PC-3 (cell line): ENCODE results near the gene NFIC. TPM values are rescaled to one million over a fixed set of nuclear protein-coding genes. Genes with fewer than 3 reads are reported as not detected.

Source experiments
- ATAC-seq: fragments of 200-7000 bp; cut with Tn5 transposase; 2 replicates; pipeline ENCODE4 v1.9.1; 2020; ENCODE audit warnings: mild to moderate bottlenecking, moderate library complexity
- BruUV-seq: library from RNA; stranded (reverse); fragments of 400-500 nt; replicated peaks from 2 replicates; lab custom pipeline; 2021; lab: Mats Ljungman, UMichigan
- CTCF ChIA-PET: fragments of 300-600 bp; sonication (Branson Sonifier 250); formaldehyde crosslinking; loops from one replicate; lab custom pipeline; 2022; ENCODE audit warnings: antibody characterized with exemption; lab: Charles Lee
- POLR2A ChIA-PET: fragments of 300-600 bp; sonication (Branson Sonifier 250); formaldehyde crosslinking; loops from one replicate; lab custom pipeline; 2022; ENCODE audit warnings: antibody characterized with exemption; ENCODE audit not compliant: unreplicated experiment; lab: Charles Lee
- DNase-seq: peaks from one replicate; pipeline ENCODE4 v3.0.0-alpha.2; 2015
- H2AFZ ChIP-seq: fragments of 300-600 bp; sonication (generic); 2 replicates; pipeline ENCODE4 v1.6.0; 2016; ENCODE audit warnings: antibody characterized with exemption, low read length
- H3F3A ChIP-seq: fragments of 300-600 bp; sonication (generic); one replicate; pipeline ENCODE4 v1.6.0; 2017; ENCODE audit warnings: antibody characterized with exemption, low read length, control low read depth, mild to moderate bottlenecking; ENCODE audit not compliant: unreplicated experiment
- H3K27ac ChIP-seq: fragments of 300-600 bp; sonication (generic); 2 replicates; pipeline ENCODE4 v1.5.1; 2016; ENCODE audit warnings: mild to moderate bottlenecking, low read length
- H3K27me3 ChIP-seq: fragments of 300-600 bp; sonication (generic); 2 replicates; pipeline ENCODE4 v1.6.1; 2016; ENCODE audit warnings: low read length, mixed read lengths
- H3K36me3 ChIP-seq: fragments of 300-600 bp; sonication (generic); 2 replicates; pipeline ENCODE4 v1.6.1; 2016; ENCODE audit warnings: low read depth, mixed run types, low read length, mixed read lengths
- H3K4me1 ChIP-seq: fragments of 300-600 bp; sonication (generic); 2 replicates; pipeline ENCODE4 v1.5.1; 2016; ENCODE audit warnings: low read length; ENCODE audit not compliant: insufficient read depth
- H3K4me2 ChIP-seq: fragments of 300-600 bp; sonication (generic); 2 replicates; pipeline ENCODE4 v1.6.0; 2016; ENCODE audit warnings: low read length
- H3K4me3 ChIP-seq: fragments of 300-600 bp; sonication (generic); 2 replicates; pipeline ENCODE4 v1.5.1; 2016; ENCODE audit warnings: mild to moderate bottlenecking, low read length, mixed read lengths
- H3K79me2 ChIP-seq: fragments of 300-600 bp; sonication (generic); 2 replicates; pipeline ENCODE4 v1.6.1; 2017; ENCODE audit warnings: low read length, mixed read lengths
- H3K9ac ChIP-seq: fragments of 300-600 bp; sonication (generic); 2 replicates; pipeline ENCODE4 v1.6.0; 2016; ENCODE audit warnings: mild to moderate bottlenecking, low read length
- H3K9me2 ChIP-seq: fragments of 300-600 bp; sonication (generic); replicated peaks from 2 replicates; pipeline ENCODE4 v1.6.1; 2016; ENCODE audit warnings: mixed run types, low read length, mixed read lengths
- H3K9me3 ChIP-seq: fragments of 300-600 bp; sonication (generic); 2 replicates; pipeline ENCODE4 v1.6.1; 2016; ENCODE audit warnings: low read length, mixed read lengths
- H4K20me1 ChIP-seq: fragments of 300-600 bp; sonication (generic); 2 replicates; pipeline ENCODE4 v1.6.1; 2016; ENCODE audit warnings: low read length, mixed read lengths
- EZH2 ChIP-seq: fragments of 300-600 bp; sonication (generic); IDR thresholded peaks from one replicate; pipeline ENCODE4 v1.6.1; 2017; ENCODE audit warnings: antibody characterized with exemption, mild to moderate bottlenecking, low read length; ENCODE audit not compliant: unreplicated experiment
- EZH2phosphoT487 ChIP-seq: fragments of 300-600 bp; sonication (generic); IDR thresholded peaks from 2 replicates; pipeline ENCODE4 v1.6.1; 2018; ENCODE audit warnings: mild to moderate bottlenecking, antibody characterized with exemption, low read length, borderline replicate concordance
- intact Hi-C: fragments of 100-400 bp; cut with micrococcal nuclease; formaldehyde crosslinking; loops from 2 replicates; pipeline ENCODE4 v1.9.0; 2023
- total RNA-seq: library from RNA; depleted of rRNA; stranded (reverse); fragments of >200 nt; gene quantifications from 2 replicates; pipeline ENCODE4 v1.2.3, GENCODE V29; 2014
- TF ChIP-seq, protein P1 (sequence below): fragments of 300-600 bp; sonication (generic); conservative IDR thresholded peaks from 2 replicates; pipeline ENCODE4 v1.5.1; 2017; ENCODE audit warnings: antibody characterized with exemption, low read depth, mild to moderate bottlenecking, low read length

NFIC gene
- total RNA-seq, 1 experiment from 2014 or later: 31.7 TPM

DNA sequence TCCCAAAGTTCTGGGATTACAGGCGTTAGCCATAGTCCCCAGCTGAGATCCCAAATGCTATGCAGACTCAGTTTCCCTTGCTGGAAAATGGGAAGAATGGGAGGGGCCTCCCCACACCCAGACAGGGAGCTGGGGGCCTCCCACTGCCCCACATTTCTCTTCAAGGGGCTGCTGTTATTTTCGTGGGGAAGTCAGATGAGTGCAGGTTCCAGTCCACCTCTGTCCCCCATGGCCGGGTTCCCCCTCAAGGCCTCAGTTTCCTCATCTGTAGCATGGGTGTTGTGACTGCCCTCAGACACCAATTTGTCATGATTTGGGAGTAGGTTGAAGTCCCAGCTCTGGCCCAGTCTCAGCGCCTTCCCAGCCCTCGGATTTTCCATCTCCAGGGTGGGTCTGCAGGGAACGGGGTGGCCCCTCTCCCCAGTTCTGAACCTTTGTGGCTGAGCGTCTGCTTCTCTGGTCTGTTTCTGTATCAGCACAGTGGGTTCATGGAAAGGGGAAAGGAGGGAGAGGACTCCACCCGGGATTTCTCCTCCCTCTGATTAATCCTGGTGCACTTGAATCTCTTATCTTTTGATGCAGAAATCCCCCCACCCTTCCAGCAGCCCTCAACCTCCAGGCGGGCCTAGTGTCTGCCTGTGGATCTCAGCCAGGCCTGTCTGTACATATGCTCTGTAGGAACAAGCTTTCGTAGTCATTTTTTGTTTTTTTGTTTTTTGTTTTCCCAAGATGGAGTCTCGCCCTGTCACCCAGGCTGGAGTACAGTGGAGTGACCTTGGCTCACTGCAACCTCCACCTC, 12.2 kb downstream of the NFIC start:
- Histone ChIP-seq H3K4me2 (no peak overlapping the region), H3K79me2 (peaks cover 80% of the 10 kb centered on the region), H3K36me3 (no peaks in the 10 kb centered on the region), H4K20me1 (peaks cover 20% of the 10 kb centered on the region), H3K4me3 (no peak overlapping the region), H2AFZ (no peak overlapping the region), H3K27me3 (no peaks in the 10 kb centered on the region), H3K4me1 (no peaks in the 10 kb centered on the region), H3K9ac (no peak overlapping the region), H3K27ac (no peak overlapping the region), H3K9me3 (no peaks in the 10 kb centered on the region), H3F3A (no peaks in the 10 kb centered on the region), H3K9me2 (no peaks in the 10 kb centered on the region)
- ATAC-seq (no peak), DNase-seq (no peak)
- TF ChIP-seq EZH2 (no peak), EZH2phosphoT487 (no peak)
- TF ChIP-seq, protein P1, sequence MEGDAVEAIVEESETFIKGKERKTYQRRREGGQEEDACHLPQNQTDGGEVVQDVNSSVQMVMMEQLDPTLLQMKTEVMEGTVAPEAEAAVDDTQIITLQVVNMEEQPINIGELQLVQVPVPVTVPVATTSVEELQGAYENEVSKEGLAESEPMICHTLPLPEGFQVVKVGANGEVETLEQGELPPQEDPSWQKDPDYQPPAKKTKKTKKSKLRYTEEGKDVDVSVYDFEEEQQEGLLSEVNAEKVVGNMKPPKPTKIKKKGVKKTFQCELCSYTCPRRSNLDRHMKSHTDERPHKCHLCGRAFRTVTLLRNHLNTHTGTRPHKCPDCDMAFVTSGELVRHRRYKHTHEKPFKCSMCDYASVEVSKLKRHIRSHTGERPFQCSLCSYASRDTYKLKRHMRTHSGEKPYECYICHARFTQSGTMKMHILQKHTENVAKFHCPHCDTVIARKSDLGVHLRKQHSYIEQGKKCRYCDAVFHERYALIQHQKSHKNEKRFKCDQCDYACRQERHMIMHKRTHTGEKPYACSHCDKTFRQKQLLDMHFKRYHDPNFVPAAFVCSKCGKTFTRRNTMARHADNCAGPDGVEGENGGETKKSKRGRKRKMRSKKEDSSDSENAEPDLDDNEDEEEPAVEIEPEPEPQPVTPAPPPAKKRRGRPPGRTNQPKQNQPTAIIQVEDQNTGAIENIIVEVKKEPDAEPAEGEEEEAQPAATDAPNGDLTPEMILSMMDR: no peak
- CTCF ChIA-PET: no interaction called here
- no TSS peak for BruUV-seq
- POLR2A ChIA-PET: no interaction called here
- intact Hi-C loops: no loop called here

DNA sequence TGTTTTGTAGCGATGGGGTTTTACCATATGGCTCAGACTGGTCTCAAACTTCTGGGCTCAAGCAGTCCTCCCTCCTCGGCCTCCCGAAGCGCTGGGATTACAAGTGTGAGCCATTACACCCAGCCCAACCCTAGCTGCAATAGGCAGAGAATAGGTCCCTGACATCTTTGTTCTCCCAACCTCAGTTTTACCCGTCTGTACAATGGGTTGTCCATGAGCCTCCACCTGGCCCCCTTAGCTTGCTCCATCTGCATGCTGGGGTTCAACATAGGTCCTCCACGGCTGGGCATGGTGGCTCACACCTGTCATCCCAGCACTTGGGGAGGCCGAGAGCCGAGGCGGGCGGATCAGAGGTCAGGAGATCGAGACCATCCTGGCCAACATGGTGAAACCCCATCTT, 14.4 kb downstream of the NFIC start:
- no TSS peak for BruUV-seq
- Histone ChIP-seq H3K9ac (no peak overlapping the region), H3K4me2 (no peak overlapping the region), H3K79me2 (peaks cover 76% of the 10 kb centered on the region), H2AFZ (no peak overlapping the region), H3K27me3 (no peaks in the 10 kb centered on the region), H3F3A (no peaks in the 10 kb centered on the region), H4K20me1 (peaks cover 6% of the 10 kb centered on the region; the same call in 1 of the 2 replicates), H3K27ac (no peak overlapping the region), H3K4me3 (no peak overlapping the region), H3K4me1 (no peaks in the 10 kb centered on the region), H3K9me2 (no peaks in the 10 kb centered on the region), H3K36me3 (no peaks in the 10 kb centered on the region), H3K9me3 (no peaks in the 10 kb centered on the region)
- DNase-seq: no peak
- POLR2A ChIA-PET: no interaction called here
- intact Hi-C loops: no loop called here
- CTCF ChIA-PET: no interaction called here
- no peak for ATAC-seq
- TF ChIP-seq EZH2 (no peak), EZH2phosphoT487 (no peak)
- TF ChIP-seq, protein P1: no peak

DNA sequence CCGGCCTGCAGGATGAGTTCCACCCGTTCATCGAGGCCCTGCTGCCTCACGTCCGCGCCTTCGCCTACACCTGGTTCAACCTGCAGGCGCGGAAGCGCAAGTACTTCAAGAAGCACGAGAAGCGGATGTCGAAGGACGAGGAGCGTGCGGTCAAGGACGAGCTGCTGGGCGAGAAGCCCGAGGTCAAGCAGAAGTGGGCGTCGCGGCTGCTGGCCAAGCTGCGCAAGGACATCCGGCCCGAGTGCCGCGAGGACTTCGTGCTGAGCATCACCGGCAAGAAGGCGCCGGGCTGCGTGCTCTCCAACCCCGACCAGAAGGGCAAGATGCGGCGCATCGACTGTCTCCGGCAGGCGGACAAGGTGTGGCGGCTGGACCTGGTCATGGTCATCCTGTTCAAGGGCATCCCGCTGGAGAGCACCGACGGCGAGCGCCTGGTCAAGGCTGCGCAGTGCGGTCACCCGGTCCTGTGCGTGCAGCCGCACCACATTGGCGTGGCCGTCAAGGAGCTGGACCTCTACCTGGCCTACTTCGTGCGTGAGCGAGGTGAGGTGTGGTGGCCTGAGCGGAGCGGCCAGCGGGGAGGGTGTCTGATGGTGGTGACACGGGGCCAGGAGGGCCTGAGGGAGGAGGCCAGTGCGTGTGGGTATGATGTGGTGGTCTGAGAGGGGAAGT, 15.5 kb downstream of the NFIC start:
- TF ChIP-seq EZH2 (no peak), EZH2phosphoT487 (no peak)
- TF ChIP-seq, protein P1: no peak
- ChIA-PET POLR2A (no interaction called here), CTCF (no interaction called here)
- no peak overlapping the region for H3K27ac ChIP-seq
- ATAC-seq: no peak
- H3K4me2 ChIP-seq: no peak overlapping the region
- peaks cover 5% of the 10 kb centered on the region; the same call in 1 of the 2 replicates for H4K20me1 ChIP-seq
- H3K4me3 ChIP-seq: no peak overlapping the region
- no peaks in the 10 kb centered on the region for H3F3A ChIP-seq
- H3K36me3 ChIP-seq: no peaks in the 10 kb centered on the region
- no peaks in the 10 kb centered on the region for H3K27me3 ChIP-seq
- H3K4me1 ChIP-seq: no peaks in the 10 kb centered on the region
- H3K79me2 ChIP-seq: peaks cover 83% of the 10 kb centered on the region
- H3K9ac ChIP-seq: no peak overlapping the region
- H2AFZ ChIP-seq: no peak overlapping the region
- TSS peak; percentile 81 for BruUV-seq
- H3K9me3 ChIP-seq: no peaks in the 10 kb centered on the region
- intact Hi-C loops: no loop called here
- H3K9me2 ChIP-seq: no peaks in the 10 kb centered on the region
- no peak for DNase-seq
